Fibroblast of lung (primary cell): ENCODE results near the gene AIFM1. TPM values are rescaled to one million over a fixed set of nuclear protein-coding genes. Genes with fewer than 3 reads are reported as not detected.

Experiments
- DNase-seq, 2 donors: peaks; one replicate each; pipeline versions ENCODE4 v3.0.0 to v3.0.0-alpha.2; 2010; ENCODE audit warnings: low read depth in 2 of 2
- H2AFZ ChIP-seq: 2 replicates; pipeline ENCODE4 v1.5.1; 2012; ENCODE audit warnings: low read length, control low read depth, inconsistent platforms
- H3K27ac ChIP-seq: 2 replicates; pipeline ENCODE4 v1.5.1; 2011; ENCODE audit warnings: low read length, control low read depth; ENCODE audit not compliant: insufficient read depth
- H3K27me3 ChIP-seq: 2 replicates; pipeline ENCODE4 v1.5.1; 2011; ENCODE audit warnings: mild to moderate bottlenecking, low read length; ENCODE audit not compliant: control insufficient read depth, insufficient read depth
- H3K36me3 ChIP-seq: 2 replicates; pipeline ENCODE4 v1.5.1; 2011; ENCODE audit warnings: low read length; ENCODE audit not compliant: control insufficient read depth, insufficient read depth
- H3K4me1 ChIP-seq: 2 replicates; pipeline ENCODE4 v1.5.1; 2011; ENCODE audit warnings: low read length; ENCODE audit not compliant: control insufficient read depth, insufficient read depth; ENCODE audit errors: extremely low read depth
- H3K4me2 ChIP-seq: 2 replicates; pipeline ENCODE4 v1.5.1; 2011; ENCODE audit warnings: low read length, control low read depth; ENCODE audit not compliant: insufficient read depth; ENCODE audit errors: extremely low read depth
- H3K4me3 ChIP-seq, 4 experiments: fragments of 200-600 bp in 1 of 4; sonication (generic) in 1 of 4; replicated peaks in 1 of 4; 2 replicates each; pipeline ENCODE4 v1.5.1; 2011 to 2016; ENCODE audit warnings: low read length in 4 of 4, low read depth in 3 of 4, mild to moderate bottlenecking in 3 of 4, control low read depth in 2 of 4, inconsistent platforms in 1 of 4, mixed read lengths in 1 of 4; ENCODE audit not compliant: insufficient read depth in 1 of 4; ENCODE audit errors: control extremely low read depth in 1 of 4
- H3K79me2 ChIP-seq: 2 replicates; pipeline ENCODE4 v1.5.1; 2012; ENCODE audit warnings: mild to moderate bottlenecking, low read length, inconsistent platforms; ENCODE audit not compliant: control insufficient read depth, insufficient read depth
- H3K9ac ChIP-seq: 2 replicates; pipeline ENCODE4 v1.5.1; 2011; ENCODE audit warnings: mild to moderate bottlenecking, low read length, control low read depth; ENCODE audit not compliant: insufficient read depth
- H3K9me3 ChIP-seq: 2 replicates; pipeline ENCODE4 v1.5.1; 2012; ENCODE audit warnings: low read depth, low read length; ENCODE audit not compliant: control insufficient read depth, insufficient read depth
- H4K20me1 ChIP-seq: 2 replicates; pipeline ENCODE4 v1.5.1; 2011; ENCODE audit warnings: low read length; ENCODE audit not compliant: control insufficient read depth, insufficient read depth; ENCODE audit errors: extremely low read depth
- CTCF ChIP-seq, 2 donors: IDR thresholded peaks in 1 of 2; conservative IDR thresholded peaks in 1 of 2; 1 replicate in 1 of 2; 2 replicates in 1 of 2; pipeline ENCODE4 v1.5.1; 2011 to 2012; ENCODE audit warnings: low read length in 2 of 2, control low read depth in 1 of 2, inconsistent platforms in 1 of 2, low read depth in 1 of 2, mild to moderate bottlenecking in 1 of 2
- EZH2 ChIP-seq: IDR thresholded peaks from 2 replicates; pipeline ENCODE4 v1.5.1; 2012; ENCODE audit warnings: low read length, control low read depth, mild to moderate bottlenecking; ENCODE audit errors: missing control alignments
- polyA plus RNA-seq, 2 donors: library from polyadenylated mRNA; depleted of rRNA in 1 of 2; stranded (reverse) in 1 of 2; unstranded in 1 of 2; fragments of >200 nt; gene quantifications; 2 replicates each; pipeline ENCODE4 v1.2.1, GENCODE V29; 2011 to 2012; ENCODE audit warnings: missing spikeins in 1 of 2
- total RNA-seq: library from RNA; depleted of rRNA; stranded (reverse); fragments of >200 nt; gene quantifications from 2 replicates; pipeline ENCODE4 v1.2.1, GENCODE V29; 2014

Gene AIFM1
- total and polyA plus RNA-seq, 2 donors (not counting 1 experiment from before 2014, with no cell fraction given): 23.1 to 36.1 TPM

- no peak for DNase-seq
- H3K36me3 ChIP-seq: no peaks in the 10 kb centered on the region
- H4K20me1 ChIP-seq: no peaks in the 10 kb centered on the region
- H3K9me3 ChIP-seq: no peaks in the 10 kb centered on the region
- H3K27ac ChIP-seq: no peak overlapping the region
- H3K4me3 ChIP-seq: no peak overlapping the region
- no peak for TF ChIP-seq EZH2
- TF ChIP-seq CTCF (conservative IDR thresholded peaks at IDR 0.05 in 1 of 2, IDR thresholded peaks at IDR 0.05 in 1 of 2; ENCODE audit: low read depth in 1 of 2, low read length in 2 of 2): no peak
- H3K4me2 ChIP-seq: no peak overlapping the region
- H3K27me3 ChIP-seq: no peaks in the 10 kb centered on the region
- H3K9ac ChIP-seq: no peak overlapping the region
- H3K4me1 ChIP-seq: no peaks in the 10 kb centered on the region
- no peaks in the 10 kb centered on the region for H3K79me2 ChIP-seq
- H2AFZ ChIP-seq: no peak overlapping the region
Observed at GRCh38 chrX:130158311-130158710, 7.3 kb downstream of the AIFM1 start.

- no peaks in the 10 kb centered on the region for H3K79me2 ChIP-seq
- TF ChIP-seq EZH2 (no peak), CTCF (conservative IDR thresholded peaks at IDR 0.05 in 1 of 2, IDR thresholded peaks at IDR 0.05 in 1 of 2; ENCODE audit: low read depth in 1 of 2, low read length in 2 of 2) (no peak)
- H4K20me1 ChIP-seq: no peaks in the 10 kb centered on the region
- no peak overlapping the region for H3K4me3 ChIP-seq
- peak in 1 of 2 donors; percentile 55 for DNase-seq
- H2AFZ ChIP-seq: no peak overlapping the region
- H3K27me3 ChIP-seq: no peaks in the 10 kb centered on the region
- no peaks in the 10 kb centered on the region for H3K36me3 ChIP-seq
- H3K27ac ChIP-seq: no peak overlapping the region
- H3K4me2 ChIP-seq: no peak overlapping the region
- no peaks in the 10 kb centered on the region for H3K4me1 ChIP-seq
- no peak overlapping the region for H3K9ac ChIP-seq
- H3K9me3 ChIP-seq: no peaks in the 10 kb centered on the region
Observed at GRCh38 chrX:130155564-130155963, 10.1 kb downstream of the AIFM1 start.

GRCh38 chrX:130147631-130148030, 18.0 kb downstream of the AIFM1 start:
- Histone ChIP-seq H3K4me1 (no peaks in the 10 kb centered on the region), H3K27ac (no peak overlapping the region), H3K4me2 (no peak overlapping the region), H3K27me3 (no peaks in the 10 kb centered on the region), H3K79me2 (no peaks in the 10 kb centered on the region), H4K20me1 (no peaks in the 10 kb centered on the region), H3K9ac (no peak overlapping the region), H3K9me3 (no peaks in the 10 kb centered on the region), H3K36me3 (no peaks in the 10 kb centered on the region), H3K4me3 (no peak overlapping the region), H2AFZ (no peak overlapping the region)
- DNase-seq: no peak
- TF ChIP-seq EZH2 (no peak), CTCF (conservative IDR thresholded peaks at IDR 0.05 in 1 of 2, IDR thresholded peaks at IDR 0.05 in 1 of 2; ENCODE audit: low read depth in 1 of 2, low read length in 2 of 2) (no peak)
